ENCODE measurements around the gene DAB2IP.

The DAB2IP gene

DNA sequence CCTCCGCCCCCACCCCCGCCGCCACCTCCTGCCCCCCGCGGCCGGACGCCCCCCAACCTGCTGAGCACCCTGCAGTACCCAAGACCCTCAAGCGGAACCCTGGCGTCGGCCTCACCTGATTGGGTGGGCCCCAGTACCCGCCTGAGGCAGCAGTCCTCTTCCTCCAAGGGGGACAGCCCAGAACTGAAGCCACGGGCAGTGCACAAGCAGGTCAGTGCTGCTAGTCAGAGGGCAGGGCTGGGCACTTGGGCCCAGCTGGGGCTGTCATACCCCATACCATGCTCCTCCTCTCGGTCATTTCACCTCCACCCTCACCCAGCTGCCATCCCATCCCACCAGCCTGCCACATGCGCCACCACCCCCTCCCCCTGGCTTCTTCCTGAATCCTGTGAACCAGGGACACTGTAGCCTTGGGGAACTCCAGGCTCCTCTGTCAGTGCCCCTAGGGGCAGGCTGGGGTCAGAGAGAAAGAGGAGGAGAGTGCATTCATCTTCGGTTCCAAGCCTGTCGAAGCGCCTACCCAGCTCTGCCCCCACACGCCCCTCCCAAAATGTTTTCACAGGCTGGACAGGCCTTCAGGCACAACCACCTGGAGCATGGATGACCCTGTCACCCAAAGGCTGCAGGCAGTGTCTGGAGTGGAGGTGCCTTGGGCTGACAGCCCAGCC lies 122.0 kb downstream of the DAB2IP start:
- no peak for DNase-seq

DNA sequence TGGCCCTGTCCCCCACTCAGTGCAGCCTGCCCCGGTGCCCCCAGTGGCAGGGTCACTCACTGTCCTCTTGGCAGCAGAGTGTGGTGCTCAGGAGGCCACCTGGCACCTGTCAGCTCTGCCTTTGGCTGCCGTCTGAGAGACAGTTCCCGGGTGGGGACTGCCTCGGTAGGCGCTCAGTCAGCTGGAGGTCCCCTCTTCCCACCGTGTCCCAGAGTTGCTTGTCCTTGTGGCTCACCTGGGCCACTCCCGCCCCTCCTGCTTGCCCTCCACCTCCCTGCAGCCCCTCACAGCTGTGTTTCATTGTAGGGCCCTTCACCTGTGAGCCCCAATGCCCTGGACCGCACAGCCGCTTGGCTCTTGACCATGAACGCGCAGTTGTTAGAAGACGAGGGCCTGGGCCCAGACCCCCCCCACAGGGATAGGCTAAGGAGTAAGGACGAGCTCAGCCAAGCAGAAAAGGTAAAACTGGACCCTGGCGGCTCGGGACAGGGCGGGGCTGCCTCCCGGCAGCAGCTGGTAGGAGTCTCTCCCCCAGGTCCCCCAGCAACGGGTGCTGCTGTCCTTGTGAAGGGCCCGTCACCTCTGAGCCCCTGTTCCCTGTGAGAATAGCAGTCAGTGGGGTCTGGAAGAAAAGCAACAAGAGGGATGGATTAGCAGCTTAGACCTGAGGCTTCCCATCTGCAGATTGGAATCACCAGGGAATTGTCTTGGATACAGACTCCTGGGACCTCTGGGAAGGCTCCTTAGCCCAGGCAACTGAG lies 122.7 kb downstream of the DAB2IP start:
- no peak for DNase-seq

- peak in 3 of 56 donors; percentile 17 to 47 (median 20) for DNase-seq
These were observed 123.5 kb downstream of the DAB2IP start for GRCh38 chr9:121774715-121775613.

- no peak for DNase-seq
These were observed 124.7 kb downstream of the DAB2IP start for GRCh38 chr9:121776001-121776738.

DNA sequence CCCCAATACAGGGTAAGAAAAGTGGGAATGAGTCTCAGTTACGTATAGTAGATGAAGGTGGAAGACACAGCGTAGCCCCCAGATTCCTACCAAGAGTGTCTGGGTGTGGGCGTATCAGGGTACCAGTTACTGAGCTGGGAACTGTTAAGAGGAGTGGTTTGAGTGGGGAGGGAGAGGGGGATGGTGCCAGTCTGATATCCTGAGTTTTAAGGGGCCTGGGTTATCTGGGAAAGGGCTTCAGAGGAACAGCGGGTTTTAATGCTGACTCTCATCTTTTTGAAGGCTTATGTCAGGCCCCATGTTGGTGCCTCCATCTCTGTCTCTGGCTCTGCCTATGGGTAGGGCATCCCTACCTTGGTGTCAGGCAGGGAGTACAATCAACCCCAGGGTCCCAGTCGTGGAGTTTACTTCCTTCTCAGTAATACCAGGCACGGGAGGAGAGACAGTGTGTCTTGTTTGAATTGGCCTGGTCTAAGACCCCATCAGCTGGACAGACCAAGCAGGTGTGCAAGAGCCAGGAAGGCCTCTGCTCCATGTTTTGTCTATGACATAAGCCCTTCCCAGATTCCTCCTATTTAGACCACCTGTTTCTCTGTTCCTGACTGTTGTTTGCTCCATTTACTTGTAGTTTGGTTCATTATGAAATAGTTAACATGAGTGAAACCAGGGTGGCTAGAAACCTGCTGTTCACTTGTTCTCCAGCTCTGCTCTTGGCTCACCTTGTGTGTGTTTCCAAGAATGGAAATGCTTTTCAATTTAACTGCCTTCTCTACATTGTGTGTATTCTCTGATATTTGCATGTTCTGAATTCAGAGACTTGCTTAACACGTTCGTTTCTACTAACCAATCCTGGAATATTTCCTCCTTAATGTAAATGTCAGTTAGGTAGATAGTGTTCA lies 125.6 kb downstream of the DAB2IP start:
- no peak for DNase-seq

DNA sequence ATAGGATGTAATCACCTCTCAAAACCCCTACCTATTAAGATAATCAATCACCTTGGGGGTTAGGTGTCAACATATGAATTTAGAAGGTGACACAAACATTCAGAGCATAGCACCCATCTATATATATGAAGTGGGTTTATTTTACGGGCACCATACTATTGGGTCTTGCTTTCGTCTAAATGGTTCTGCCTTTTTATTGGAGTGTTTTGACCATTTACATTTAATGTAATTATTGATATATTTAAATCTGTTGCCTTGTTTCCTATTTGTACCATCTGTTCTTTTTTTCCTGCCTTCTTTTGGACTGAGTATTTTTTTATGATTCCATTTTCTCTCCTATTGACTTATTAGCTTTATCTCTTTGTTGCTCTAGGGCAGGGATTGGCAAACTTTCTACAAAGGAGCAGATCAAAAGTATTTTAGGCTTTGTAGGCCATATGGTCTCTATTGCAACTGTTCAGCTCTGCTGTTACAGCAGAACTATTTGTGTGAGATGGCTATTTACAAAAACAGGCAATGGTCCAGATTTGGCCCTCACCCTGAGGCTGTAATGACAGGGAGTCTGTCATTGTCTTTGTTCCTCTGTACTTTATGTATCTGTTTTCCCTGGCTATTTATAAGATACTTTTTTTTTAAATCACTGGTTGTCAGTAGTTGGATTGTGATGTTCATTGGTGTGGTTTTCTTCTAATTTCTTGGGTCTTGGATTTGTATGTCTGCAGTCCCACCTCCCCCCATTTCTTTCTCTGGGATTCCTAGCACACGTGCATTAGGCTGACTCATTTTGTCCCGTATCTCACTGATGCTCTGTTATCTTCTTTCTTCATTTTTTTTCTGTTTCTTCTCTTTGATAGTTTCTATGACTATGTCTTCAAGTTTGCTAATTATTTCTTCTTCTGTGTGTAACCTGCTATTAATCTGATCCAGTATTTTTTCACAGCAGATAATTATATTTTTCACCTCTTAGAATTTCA lies 127.1 kb downstream of the DAB2IP start:
- no peak for DNase-seq

GRCh38 chr9:121779381-121780117 lies 128.1 kb downstream of the DAB2IP start:
- peak in 6 of 56 donors; percentile 16 to 42 (median 26) for DNase-seq

DNA sequence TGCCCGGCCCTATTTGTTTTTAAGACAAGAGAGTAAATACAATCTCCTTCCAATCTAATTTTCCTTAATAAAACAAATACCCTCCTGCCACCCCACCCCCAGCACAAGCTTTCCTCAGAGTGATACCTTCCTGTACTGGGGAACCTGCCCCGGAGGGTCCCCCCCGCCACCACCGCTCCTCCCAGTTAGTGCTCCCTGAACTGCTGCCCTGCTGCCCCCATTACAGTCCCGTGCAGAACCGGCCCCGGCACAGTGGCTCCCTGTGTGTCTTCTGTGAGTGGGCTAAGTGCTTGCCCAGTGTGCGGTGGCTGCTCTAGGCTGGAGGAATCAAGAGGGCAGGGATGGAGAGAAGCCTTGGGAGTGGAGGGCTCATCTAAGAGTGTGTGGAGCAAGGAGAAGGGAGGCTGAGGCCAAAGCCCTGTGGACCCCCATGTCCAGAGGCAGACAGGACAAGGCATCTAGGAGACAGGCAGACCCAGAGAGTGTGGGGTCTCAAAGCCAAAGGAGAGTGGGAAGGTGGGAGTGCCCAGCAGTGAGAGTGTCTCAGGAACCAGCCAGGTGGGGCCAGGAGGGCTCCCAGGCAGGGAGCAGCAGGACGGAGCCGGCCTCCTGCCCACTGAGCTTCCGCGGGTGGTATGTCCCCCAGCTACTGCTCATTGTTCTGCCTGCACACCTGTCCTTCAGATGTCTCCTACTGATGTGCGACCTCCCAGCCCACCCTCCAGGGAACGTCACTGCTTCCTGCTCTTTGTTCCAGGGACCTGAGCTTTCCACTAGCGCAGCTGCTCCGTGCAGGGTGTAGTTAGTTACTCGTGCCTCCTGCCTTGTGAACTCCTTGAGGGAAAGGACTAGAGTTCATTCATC lies 129.0 kb downstream of the DAB2IP start:
- no peak for DNase-seq

DNA sequence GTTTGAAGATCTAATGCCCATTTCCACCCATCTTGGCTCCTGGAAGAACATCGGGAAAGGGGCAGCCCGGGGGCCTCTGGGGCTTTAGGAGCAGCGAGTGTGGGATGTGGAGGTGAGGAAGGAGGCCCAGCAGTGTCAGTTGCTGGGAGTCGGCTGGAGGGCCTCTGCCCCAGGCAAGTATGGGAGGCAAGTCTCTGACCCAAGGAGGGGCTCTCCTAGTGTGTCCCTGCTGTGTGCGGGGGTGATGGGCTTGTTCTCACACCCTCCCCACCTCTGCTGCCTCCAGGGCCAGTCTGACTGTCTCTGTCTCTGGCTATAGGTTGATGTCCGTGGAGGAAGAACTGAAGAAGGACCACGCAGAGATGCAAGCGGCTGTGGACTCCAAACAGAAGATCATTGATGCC lies 129.7 kb downstream of the DAB2IP start:
- DNase-seq: no peak

DNA sequence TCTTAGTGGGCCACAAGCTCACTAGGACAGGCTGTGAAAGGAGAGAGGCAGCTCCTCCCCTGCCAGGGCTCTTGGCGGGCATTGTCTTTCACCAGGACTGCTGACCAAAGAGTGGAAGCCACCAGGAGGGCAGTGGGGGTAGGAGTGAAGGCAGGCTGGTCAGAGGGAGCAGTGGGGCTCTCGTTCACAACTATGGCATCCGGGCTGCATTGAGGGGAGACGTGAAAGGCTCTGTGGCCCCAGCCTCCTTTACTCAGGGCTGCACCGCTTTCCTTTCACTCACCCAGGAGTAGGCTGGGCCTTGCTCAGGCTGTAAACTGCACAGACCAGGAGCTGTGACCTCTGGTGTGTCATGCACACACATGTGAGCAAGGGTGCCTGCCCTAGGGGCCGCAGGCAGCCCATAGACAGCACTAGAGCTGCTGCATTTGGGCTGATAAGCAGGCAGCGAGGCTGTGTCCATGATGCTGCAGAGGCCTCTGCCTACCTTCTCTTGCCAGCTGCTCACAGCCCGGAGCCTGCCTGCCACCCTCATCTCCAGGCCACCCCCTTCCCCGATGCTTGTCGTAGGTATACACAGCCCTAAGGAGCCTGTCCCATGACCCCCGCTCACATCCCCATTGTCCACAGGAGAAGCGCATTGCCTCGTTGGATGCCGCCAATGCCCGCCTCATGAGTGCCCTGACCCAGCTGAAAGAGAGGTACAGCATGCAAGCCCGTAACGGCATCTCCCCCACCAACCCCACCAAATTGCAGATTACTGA lies 130.4 kb downstream of the DAB2IP start:
- no peak for DNase-seq

DNA sequence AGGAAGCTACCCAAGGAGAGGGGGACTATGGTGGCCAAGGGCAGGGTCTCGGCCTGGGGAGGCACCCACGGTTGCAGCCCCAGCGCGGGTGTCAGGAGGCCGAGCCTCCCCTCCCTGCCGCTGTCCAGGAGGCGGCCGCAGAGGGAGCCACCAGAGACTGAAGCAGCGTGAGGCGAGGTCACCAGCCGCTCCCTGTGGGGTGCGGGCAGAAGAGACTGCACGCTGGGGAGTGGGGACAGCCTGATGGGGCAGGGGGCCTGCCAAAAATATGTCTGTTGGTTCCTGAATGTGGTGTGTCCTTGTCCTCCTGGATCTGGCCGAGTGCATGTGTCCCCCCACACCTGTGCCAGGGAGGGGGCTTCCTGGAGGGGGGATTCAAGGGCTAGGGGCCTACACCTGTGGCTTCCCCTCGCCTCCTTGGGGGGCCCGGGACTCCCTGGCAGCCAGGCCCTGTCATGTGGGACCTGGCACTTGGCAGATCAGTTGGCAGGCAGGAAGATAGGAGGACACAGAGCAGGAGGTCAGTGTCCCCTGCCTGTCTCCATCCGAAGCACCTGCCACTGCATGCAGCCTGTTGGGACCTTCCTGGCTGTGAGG lies 131.2 kb downstream of the DAB2IP start:
- DNase-seq: no peak

- no peak for DNase-seq
These were observed 131.7 kb downstream of the DAB2IP start for GRCh38 chr9:121783111-121783510.

- DNase-seq: peak in 10 of 56 donors; percentile 20 to 40 (median 30)
These were observed 132.4 kb downstream of the DAB2IP start for GRCh38 chr9:121783521-121784507.

DNA sequence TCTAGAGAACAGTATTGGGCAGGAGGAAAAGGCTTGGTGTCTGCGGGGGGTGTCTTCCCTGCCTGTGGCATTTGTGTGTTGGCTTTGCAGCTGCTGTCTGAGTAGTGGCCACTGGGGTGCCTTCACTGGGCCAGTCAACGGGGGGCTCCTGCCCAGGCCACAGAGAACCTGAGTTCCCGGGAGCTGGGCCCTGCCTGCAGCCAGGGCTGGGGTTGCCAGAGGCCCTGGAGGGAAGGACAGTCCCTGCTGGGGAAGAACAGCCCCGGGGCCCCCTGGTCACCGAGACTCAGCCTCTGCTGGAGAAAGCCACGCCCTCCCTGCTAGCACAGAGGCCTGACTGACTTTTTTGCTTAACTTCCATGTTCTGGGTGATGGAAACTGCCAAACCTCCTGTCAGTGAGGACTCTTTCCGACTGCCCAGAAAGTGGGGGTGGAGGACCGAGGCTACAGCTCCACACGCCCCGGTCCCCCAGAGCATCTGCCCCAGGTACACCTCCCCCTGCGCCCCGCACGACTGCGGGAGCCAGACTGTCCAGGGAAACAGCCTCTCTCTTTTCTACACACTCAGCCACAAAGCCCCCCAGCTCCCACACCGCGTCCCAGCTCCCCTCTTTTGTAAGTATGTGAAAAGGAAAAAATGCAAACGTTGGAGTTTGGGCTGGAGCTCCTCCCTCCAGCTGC lies 133.4 kb downstream of the DAB2IP start:
- DNase-seq: no peak
